HG03457 (cell line): Measurements from ENCODE around the gene PIM3.

Experiments used
- ATAC-seq: cut with Tn5 transposase; IDR thresholded peaks from one replicate; pipeline ENCODE4 v1.9.1; 2021; ENCODE audit warnings: moderate number of reproducible peaks; ENCODE audit not compliant: unreplicated experiment

PIM3 gene

DNA sequence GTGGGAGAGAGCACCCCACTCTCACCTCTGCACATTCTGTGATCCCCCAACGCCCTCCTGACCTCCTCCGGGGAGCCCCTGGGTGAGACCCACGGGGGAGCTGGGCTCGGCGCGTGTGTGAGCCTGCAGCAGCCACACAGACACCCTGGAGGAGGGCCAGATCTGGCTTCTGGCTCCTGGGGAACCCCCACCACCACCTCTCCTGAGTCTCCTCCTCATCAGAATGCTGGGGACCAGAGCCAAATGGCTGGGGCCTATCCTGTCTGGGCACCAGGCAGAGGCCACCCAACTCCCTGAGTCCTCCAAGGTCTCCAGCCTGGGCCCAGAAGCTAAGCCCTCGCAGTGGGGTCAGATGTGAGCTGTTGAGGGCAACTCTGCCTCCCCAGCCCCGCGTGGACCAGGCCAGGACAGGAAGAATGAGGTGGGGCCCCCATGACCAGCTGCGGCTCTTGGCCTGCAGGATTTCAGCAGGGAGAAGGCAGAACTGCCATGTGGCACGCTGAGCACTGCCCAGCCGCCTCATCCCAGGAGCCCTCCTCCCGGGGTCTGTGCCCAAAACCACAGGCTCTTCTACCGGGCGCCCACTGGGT lies 5.5 kb upstream of the PIM3 start:
- no peak for ATAC-seq

DNA sequence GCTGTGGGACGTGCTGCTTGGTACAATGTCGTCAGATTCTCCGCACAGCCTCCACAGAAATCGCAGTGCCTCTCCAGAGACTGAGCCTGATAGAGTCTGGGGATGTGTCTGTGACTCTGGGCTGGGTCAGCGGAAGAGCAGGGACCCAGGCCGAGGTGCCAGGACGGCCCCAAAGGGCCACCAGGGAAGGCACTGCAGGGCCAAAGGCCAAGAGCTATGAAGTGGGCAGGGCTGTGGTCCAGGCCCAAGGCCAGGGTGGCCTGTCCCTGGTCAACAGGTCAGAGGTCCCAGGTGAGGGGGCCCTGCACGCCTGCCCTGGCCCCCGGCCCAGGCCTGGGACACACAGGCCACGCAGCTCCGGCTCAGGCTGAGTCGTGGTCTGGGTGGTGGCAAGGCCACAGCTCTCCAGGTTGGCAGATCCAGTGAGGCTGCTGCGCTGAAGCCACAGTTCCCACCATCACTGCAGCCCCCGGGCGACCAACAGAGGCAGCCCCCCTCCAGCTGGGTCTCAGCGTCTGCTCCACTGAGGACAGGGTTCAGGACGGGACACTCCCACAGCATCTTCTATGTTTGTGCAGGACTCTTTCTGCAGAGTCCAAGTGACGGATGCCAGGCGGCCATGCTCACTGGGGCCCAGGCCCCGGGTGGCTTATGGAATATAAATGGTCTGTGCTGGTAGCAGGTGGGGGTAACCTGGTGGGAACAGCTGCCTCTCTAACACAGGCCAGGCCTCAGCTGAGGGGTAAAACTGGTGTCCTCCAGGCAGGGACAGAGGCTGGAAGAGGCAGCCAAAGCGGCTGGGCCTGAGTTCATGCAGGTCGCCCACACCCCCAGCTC lies 4.8 kb upstream of the PIM3 start:
- no peak for ATAC-seq

DNA sequence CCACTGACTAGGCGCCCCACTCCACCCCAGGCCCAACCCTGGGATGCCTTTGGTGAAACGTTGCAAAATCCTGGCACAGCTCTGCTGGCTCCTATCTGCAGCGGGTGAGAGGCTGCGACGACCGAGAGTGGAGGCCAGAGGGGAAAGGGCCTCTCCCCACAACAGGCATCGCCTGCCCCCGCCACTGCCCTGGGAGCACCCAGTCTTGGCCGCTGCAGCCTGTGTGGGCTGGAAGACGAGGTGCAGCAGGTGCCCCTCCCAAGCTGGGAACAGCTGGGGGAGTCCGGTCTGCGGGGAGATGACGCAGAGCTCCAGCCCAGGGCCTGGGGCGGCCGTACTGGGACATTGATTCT lies 4.2 kb upstream of the PIM3 start:
- ATAC-seq: no peak

DNA sequence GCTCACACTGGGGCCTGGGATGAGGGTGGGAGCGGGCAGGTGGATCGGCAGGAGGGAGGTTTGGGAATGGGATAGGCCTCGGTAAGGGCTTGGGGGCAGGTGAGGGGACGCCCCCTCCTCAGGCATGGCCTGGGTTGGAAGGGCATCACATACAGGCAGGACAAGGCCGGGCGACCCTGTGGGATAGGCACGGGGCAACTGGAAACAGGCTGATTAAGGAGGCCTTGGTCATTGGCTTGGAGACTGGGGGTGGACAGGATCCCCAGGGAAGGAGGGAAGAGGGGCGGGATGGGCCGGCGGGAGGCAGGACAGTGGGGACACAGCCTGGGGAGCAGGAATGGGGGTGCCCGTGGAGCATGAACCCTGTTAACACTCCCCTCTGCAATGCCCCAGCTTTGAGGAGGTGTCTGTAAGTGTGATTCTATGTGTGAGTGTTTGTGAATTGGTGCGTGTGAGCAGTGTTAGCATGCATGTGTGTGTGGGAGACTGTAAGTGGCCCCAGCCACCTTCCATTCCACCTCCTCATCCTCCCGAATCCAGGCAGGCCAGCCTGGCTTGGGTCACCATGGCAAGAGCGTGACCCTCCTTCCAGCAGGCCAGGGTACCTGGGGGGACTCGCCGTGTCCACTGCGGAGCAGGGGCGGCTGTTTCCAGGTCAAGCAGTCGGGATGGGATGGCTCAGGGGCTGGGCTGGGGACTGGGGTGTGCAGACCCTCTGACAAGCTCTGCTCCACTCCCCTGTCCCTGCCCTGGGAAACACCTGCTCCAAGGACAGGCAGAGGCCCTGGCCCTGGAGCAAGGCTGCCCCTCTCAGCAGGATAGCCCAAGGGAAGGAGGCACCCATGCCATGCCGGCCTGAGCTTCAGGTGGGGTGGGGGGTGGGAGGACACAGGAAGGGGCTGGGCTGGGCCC lies 3.4 kb upstream of the PIM3 start:
- no peak for ATAC-seq

DNA sequence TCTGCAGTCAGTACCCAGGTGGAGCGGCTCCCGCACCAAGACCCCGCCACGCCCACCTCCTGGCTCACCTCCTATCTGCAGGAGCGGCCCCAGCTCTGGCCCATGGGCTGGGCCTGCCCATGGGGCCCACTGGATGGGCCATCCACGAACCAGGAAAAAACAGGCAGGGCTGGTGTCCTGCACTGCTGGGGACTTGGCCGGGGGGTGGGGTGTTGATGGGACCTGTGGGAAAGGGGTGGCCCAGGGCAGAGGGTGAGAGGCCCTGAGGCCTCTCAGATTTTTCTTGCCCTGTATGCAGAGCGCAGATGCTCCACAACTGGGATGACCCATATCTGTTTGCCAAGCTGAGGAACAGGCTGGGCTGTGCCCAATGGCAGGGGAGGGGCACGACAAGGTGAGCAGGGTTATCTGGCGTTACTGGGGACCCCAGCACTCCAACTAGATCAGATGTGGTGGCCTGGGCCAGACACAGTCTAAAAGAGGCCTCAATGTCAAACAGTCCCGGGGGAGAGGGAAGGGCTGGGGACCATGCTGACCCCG lies 2.7 kb upstream of the PIM3 start:
- no peak for ATAC-seq

DNA sequence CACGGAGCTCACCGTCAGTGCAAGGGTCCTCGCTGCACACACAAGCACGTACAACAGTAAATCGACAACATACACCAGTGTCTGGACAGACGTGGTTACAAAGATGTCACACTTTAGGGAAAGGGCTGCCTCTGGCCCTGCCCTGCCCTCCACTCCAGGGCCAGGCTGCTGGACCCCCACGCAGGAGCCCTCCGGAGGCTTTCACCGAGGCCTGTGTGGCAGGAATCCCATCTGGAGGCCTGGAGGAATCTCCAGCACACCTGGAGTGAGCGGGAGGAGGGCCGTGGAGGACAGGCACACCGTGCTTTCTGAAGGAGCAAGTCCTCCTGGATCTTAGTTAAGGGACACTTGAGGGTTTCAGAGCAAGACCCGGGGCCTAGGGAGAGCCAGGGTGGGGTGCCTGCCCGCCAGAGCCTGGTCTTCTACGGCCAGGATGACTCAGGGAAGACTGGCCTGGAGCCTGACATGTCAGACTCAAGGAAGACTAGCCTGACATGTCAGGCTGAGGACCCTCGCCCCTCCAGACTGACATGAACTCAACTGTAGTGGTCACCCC lies 2.1 kb upstream of the PIM3 start:
- ATAC-seq: no peak

DNA sequence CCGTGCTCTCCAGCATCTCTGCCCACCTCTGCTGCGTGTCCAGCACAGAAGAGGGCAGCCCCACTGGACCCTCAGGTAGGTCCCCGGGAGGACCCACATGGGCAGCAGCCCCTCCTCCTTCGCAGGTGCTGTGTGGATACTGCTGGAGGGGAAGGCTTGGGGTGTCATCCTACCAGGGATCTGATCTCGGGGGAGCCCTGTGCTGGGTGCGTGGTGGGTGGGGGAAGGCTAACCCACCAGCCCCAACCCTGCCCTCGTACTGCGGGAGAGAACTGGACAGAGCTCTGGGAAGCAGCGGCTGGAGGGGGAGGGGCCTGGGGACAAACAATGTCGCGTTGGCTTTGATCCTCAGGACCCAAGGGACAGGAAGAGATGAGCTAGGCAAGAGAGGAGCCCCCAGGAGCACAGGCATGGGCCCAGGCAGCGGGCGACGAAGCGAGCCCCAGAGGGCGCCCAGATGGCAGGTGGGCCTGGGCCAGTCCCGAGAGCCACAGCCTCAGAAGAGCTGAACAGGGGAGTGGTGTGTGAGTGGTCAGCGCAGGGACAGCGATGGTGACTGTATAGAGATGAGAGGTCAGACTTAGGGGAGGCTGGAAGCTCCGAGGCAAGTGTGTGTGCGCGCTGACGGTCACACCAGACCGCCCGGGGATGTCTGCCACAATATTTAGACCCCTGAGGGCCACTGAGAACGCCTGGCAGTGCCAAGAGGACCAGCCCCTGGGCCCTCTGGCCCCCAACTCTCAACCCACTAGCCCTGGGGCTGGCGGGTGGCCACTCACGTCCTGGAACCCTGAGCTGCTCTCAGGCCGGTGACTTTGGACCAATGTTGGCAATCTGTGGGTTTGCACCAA lies 1.4 kb upstream of the PIM3 start:
- no peak for ATAC-seq

DNA sequence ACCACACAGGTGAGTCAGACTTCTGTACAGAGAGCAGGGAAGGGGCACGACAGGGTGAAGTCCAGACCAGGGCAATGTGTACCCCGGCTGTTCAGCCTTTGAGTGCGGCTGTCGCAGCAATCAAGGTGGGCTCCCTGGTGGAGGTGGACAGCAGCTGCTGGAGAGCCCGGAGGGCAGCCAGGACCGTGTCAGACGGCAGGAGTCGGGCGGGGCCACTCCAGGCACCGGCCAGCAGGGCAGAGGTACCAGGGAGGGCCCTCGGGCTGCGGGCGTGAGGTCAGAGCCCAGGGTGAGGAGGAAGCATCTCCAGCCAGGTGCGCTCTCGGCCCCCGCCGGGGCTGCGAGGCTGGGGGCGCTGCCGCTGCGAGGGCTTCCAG lies 802 bp upstream of the PIM3 start:
- no peak for ATAC-seq

DNA sequence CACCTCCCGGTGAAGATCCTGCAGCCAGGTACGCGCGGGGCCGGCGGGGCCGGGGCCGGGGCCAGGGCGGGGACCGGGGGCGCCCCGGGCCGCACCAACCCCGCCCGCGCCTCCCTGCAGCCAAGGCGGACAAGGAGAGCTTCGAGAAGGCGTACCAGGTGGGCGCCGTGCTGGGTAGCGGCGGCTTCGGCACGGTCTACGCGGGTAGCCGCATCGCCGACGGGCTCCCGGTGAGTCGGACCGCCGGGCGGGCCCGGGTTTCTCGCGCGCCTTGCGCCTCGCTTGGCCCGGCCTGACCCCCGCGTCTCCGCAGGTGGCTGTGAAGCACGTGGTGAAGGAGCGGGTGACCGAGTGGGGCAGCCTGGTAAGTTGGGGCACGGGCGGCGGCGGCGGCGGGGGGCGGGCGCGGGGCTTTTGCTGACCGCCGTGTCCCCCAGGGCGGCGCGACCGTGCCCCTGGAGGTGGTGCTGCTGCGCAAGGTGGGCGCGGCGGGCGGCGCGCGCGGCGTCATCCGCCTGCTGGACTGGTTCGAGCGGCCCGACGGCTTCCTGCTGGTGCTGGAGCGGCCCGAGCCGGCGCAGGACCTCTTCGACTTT lies 531 bp downstream of the PIM3 start:
- no peak for ATAC-seq

DNA sequence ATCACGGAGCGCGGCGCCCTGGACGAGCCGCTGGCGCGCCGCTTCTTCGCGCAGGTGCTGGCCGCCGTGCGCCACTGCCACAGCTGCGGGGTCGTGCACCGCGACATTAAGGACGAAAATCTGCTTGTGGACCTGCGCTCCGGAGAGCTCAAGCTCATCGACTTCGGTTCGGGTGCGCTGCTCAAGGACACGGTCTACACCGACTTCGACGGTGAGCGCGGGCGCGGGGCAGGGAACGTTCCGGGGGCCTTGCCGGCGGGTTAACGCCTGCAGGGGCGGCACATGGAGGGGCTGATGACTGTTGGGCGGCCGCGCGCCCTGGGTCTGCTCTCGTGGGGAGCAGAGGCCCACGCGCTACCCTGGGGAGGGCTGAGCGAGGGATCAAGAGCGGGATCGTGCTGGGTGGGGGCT lies 1.0 kb downstream of the PIM3 start:
- no peak for ATAC-seq

DNA sequence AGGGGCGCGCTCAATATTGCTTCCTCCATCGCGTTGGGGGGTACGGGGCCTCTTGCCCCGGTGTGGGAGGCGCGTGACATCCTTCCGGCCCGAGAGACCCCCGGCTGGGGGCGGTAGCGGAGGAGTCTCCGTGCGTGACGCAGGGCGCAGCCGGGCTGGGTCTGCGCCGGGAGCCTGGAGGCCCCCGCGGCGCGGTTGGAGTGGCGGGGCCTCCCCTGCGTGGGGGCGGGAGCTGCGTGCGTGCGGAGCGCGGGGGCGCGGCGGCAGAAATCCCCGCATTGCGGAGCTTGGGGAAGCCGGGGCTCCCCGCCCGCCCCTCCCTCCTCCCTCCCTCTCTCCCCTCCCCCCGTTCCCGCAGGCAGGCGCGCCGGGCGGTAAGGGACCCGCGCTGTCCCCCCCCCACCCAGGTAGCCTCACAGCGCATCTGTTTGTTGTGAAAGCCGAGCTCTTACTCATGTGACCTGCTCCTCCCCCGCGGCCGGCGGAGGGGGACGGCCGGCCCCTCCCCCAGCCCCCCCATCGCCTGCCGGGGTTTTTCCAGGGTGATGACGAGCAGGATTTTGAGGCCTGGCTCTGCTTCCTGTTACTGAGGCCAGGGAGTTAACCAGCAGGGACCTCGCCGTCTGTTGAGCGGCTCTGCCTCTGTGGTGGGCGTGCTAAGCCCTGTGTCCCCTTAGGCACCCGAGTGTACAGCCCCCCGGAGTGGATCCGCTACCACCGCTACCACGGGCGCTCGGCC lies 1.6 kb downstream of the PIM3 start:
- no peak for ATAC-seq

DNA sequence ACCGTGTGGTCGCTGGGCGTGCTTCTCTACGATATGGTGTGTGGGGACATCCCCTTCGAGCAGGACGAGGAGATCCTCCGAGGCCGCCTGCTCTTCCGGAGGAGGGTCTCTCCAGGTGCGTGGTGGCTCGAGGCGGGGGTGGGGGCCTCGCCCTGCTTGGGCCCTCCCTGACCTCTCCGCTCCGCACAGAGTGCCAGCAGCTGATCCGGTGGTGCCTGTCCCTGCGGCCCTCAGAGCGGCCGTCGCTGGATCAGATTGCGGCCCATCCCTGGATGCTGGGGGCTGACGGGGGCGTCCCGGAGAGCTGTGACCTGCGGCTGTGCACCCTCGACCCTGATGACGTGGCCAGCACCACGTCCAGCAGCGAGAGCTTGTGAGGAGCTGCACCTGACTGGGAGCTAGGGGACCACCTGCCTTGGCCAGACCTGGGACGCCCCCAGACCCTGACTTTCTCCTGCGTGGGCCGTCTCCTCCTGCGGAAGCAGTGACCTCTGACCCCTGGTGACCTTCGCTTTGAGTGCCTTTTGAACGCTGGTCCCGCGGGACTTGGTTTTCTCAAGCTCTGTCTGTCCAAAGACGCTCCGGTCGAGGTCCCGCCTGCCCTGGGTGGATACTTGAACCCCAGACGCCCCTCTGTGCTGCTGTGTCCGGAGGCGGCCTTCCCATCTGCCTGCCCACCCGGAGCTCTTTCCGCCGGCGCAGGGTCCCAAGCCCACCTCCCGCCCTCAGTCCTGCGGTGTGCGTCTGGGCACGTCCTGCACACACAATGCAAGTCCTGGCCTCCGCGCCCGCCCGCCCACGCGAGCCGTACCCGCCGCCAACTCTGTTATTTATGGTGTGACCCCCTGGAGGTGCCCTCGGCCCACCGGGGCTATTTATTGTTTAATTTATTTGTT lies 2.4 kb downstream of the PIM3 start:
- ATAC-seq: no peak

DNA sequence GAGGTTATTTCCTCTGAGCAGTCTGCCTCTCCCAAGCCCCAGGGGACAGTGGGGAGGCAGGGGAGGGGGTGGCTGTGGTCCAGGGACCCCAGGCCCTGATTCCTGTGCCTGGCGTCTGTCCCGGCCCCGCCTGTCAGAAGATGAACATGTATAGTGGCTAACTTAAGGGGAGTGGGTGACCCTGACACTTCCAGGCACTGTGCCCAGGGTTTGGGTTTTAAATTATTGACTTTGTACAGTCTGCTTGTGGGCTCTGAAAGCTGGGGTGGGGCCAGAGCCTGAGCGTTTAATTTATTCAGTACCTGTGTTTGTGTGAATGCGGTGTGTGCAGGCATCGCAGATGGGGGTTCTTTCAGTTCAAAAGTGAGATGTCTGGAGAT lies 3.1 kb downstream of the PIM3 start:
- no peak for ATAC-seq

DNA sequence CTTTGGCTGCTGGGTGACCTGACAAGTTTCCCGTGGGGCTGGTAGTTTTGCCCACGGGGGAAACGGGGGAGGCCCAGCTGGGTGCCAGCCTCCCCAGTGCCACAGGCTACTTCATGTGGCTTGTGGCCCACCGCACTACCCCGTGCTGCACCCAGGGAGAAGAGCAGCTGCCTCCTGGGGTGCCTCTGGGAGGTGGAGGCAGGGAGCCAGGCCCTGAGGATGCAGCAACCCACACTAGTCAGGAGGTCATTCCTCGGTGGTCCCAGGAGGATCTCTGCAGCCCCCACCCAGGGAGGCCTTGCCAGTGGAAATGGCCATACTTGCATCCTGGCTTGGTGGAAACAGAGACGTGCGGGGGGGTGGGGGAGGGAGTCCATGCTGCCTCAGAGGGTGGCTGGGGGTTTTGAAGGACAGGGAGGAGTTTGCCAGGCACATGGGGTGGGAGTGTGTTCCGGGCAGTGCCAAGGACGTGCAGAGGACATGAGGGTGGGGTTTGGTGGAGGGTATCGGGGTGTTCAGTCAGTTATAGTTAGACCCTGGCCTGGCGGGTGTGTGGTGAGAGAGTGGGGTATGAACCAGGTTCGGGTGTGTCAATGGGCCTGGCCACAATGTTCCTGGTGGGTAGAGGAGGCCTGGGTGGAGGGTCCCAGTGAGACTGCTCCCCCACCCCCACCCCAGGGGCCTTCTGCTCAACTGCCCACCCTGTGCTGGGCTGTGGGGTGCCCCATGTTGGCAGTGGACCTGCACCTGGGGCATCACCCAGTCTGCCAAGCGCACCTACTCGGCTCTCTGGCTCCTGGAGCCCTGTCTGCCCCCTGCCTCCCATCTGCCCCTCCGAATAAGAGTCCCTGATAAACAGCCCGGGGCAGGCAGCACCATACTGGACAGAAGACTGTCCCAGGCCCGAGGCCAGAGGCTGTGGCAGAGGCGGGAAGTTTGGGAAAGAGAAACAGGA lies 3.8 kb downstream of the PIM3 start:
- ATAC-seq: no peak

DNA sequence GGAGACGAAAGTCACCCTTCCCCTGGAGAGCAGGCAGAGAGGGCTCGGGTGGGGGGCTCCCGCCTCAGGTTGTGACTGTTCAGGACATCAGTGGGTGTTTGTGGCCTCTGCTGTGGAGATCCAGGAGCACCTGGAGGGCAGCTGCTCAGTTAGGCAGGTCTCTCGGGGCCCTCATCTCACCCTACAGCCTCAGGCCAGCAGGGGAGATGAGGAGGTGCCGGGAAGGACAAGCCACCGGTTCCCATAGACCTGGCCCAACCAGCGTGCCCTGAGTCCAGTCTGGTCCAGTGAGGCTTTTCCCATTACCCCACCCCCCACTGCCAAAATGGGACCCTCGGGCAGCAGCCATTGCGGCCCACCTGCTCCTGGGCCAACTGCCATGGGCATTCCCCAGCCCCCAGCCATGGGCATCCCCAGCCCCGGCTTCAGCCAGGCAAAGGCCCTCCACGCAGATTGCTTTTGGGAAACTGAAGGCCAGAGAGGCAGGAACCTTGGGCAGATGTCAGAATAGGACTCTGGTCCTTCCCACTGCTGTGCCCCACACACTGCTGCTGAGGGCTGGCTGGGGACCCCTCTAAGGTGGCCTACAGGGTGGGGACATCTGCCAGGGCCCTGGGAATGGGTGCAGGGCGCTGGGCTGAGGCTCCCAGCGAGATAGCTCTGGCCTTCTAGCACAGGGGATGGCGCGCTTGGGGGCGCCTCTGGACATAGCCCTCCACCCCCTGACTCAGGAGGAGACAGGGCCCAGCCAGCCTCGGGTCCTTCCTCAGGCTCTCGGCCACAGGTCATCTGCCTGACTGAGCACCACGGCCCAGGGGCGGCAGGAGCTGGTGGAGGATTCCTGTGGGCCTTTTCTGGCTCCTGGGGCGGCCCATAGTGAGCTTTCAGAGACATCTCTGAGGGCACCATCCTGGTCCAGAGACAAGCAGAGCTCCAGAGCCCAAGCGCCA lies 4.8 kb downstream of the PIM3 start:
- ATAC-seq: no peak
